ENCODE data around the gene LMLN.
A peak's percentile ranks its signal among the peaks of the same experiment; 100 is the strongest.

Gene LMLN

GRCh38 chr3:197951392-197951990, 8.5 kb upstream of the LMLN start:
- H3K4me3 ChIP-seq (ENCODE audit: low read depth, low read length) = peak overlapping the region; percentile 74
- no peak for TF ChIP-seq CTCF (IDR thresholded peaks at IDR 0.05; ENCODE audit: borderline replicate concordance, insufficient read depth, low read depth, low read length)

- no peak overlapping the region for H3K4me3 ChIP-seq (ENCODE audit: low read depth, low read length)
- TF ChIP-seq CTCF (IDR thresholded peaks at IDR 0.05; ENCODE audit: borderline replicate concordance, insufficient read depth, low read depth, low read length) = no peak
Observed at GRCh38 chr3:197952440-197952839, 7.6 kb upstream of the LMLN start.

- no peak overlapping the region for H3K4me3 ChIP-seq (ENCODE audit: low read depth, low read length)
Observed at GRCh38 chr3:197953325-197953724, 6.7 kb upstream of the LMLN start.

GRCh38 chr3:197953881-197954280, 6.1 kb upstream of the LMLN start:
- no peak overlapping the region for H3K4me3 ChIP-seq (ENCODE audit: low read depth, low read length)
- TF ChIP-seq CTCF (IDR thresholded peaks at IDR 0.05; ENCODE audit: borderline replicate concordance, insufficient read depth, low read depth, low read length) = no peak

More at GRCh38 chr3:197953325-197953724, 6.7 kb upstream of the LMLN start:
- TF ChIP-seq CTCF (IDR thresholded peaks at IDR 0.05; ENCODE audit: borderline replicate concordance, insufficient read depth, low read depth, low read length) = no peak

GRCh38 chr3:197955892-197956477, 4.0 kb upstream of the LMLN start:
- H3K4me3 ChIP-seq (ENCODE audit: low read depth, low read length) = no peak overlapping the region
- TF ChIP-seq CTCF (IDR thresholded peaks at IDR 0.05; ENCODE audit: borderline replicate concordance, insufficient read depth, low read depth, low read length) = no peak

- no peak for TF ChIP-seq CTCF (IDR thresholded peaks at IDR 0.05; ENCODE audit: borderline replicate concordance, insufficient read depth, low read depth, low read length)
- H3K4me3 ChIP-seq (ENCODE audit: low read depth, low read length) = no peak overlapping the region
Observed at GRCh38 chr3:197956626-197956988, 3.4 kb upstream of the LMLN start.

GRCh38 chr3:197957790-197958133, 2.3 kb upstream of the LMLN start:
- TF ChIP-seq CTCF (IDR thresholded peaks at IDR 0.05; ENCODE audit: borderline replicate concordance, insufficient read depth, low read depth, low read length) = no peak
- no peak overlapping the region for H3K4me3 ChIP-seq (ENCODE audit: low read depth, low read length)
